Measurements from ENCODE around the gene FBXO3. TPM values are rescaled to one million over a fixed set of nuclear protein-coding genes. Genes with fewer than 3 reads are reported as not detected.

The FBXO3 gene
- total and polyA plus RNA-seq, 2 of the 13 experiments (the other 11 are each of a cell fraction or from before 2014, with no cell fraction given), result 20.4 to 27.6 TPM

GRCh38 chr11:33691066-33691864, 83.1 kb downstream of the FBXO3 start (continued):
- TF ChIP-seq SNAPC5 (CRISPR knock-in tag; IDR thresholded peaks at IDR 0.05; ENCODE audit: borderline replicate concordance), result no peak
- peak; percentile 53 for TF ChIP-seq CEBPB (IDR thresholded peaks at IDR 0.05; ENCODE audit: borderline replicate concordance, low read depth, low read length)
- TF ChIP-seq GPN1 (CRISPR knock-in tag; IDR thresholded peaks at IDR 0.05; ENCODE audit: borderline replicate concordance), result no peak
- TF ChIP-seq ZNF124 (CRISPR knock-in tag; IDR thresholded peaks at IDR 0.05), result peak; percentile 33; the same call in 1 of the 2 replicates
- TF ChIP-seq TBL1XR1 (IDR thresholded peaks at IDR 0.05; ENCODE audit: borderline replicate concordance, low read length, partially characterized antibody), result no peak
- TF ChIP-seq NCOA2 (CRISPR knock-in tag; IDR thresholded peaks at IDR 0.05), result peak; percentile 75
- TF ChIP-seq ZNF496 (CRISPR knock-in tag; IDR thresholded peaks at IDR 0.05; ENCODE audit: insufficient replicate concordance), result no peak
- no peak for TF ChIP-seq CC2D1A (CRISPR knock-in tag; IDR thresholded peaks at IDR 0.05)
- peak; percentile 45; the same call in 1 of the 2 replicates for TF ChIP-seq TFAP4 (IDR thresholded peaks at IDR 0.05; ENCODE audit: borderline replicate concordance, low read depth)
- TF ChIP-seq HOMEZ (CRISPR knock-in tag; IDR thresholded peaks at IDR 0.05; ENCODE audit: low read depth), result 0 out of 2 replicates have a peak, but pooled peaks have one; percentile 27
- no peak for TF ChIP-seq SMARCC2 (IDR thresholded peaks at IDR 0.05)
- peak; percentile 43; the same call in 1 of the 2 replicates for TF ChIP-seq ZNF574 (CRISPR knock-in tag; IDR thresholded peaks at IDR 0.05)
- 0 out of 2 replicates have a peak, but pooled peaks have one; percentile 44 for TF ChIP-seq TFE3 (CRISPR knock-in tag; IDR thresholded peaks at IDR 0.05)
- TF ChIP-seq KDM2A (CRISPR knock-in tag; IDR thresholded peaks at IDR 0.05; ENCODE audit: borderline replicate concordance, low read depth), result no peak
- no peak for TF ChIP-seq ETV5 (CRISPR knock-in tag; IDR thresholded peaks at IDR 0.05; ENCODE audit: borderline replicate concordance)
- TF ChIP-seq SOX13 (IDR thresholded peaks at IDR 0.05), result no peak
- peak in 1 of 2 experiments; percentile 86; a peak in 2 of 4 replicates for TF ChIP-seq SOX13 (CRISPR knock-in tag; conservative IDR thresholded peaks at IDR 0.05 in 1 of 2, IDR thresholded peaks at IDR 0.05 in 1 of 2)
- no peak for TF ChIP-seq NCOA5 (CRISPR knock-in tag; IDR thresholded peaks at IDR 0.05)
- no peak for TF ChIP-seq BRCA1 (CRISPR knock-in tag; IDR thresholded peaks at IDR 0.05)
- no peak; the same call in 1 of the 2 replicates for TF ChIP-seq IRF2 (CRISPR knock-in tag; IDR thresholded peaks at IDR 0.05)
- no peak for TF ChIP-seq ZSCAN30 (CRISPR knock-in tag; IDR thresholded peaks at IDR 0.05)
- no peak for TF ChIP-seq MIER3 (CRISPR knock-in tag; IDR thresholded peaks at IDR 0.05; ENCODE audit: borderline replicate concordance)
- no peak for TF ChIP-seq SNRNP70 (IDR thresholded peaks at IDR 0.05; ENCODE audit: low read depth, low read length)
- no peak for TF ChIP-seq TOPORS (CRISPR knock-in tag; IDR thresholded peaks at IDR 0.05)

Measured in HepG2 (cell line).